PC-3 (cell line): ENCODE results near the gene CACNA2D2. TPM values are rescaled to one million over a fixed set of nuclear protein-coding genes. Genes with fewer than 3 reads are reported as not detected.

Experiments used
- ATAC-seq: fragments of 200-7000 bp; cut with Tn5 transposase; 2 replicates; pipeline ENCODE4 v1.9.1; 2020; ENCODE audit warnings: mild to moderate bottlenecking, moderate library complexity
- BruUV-seq: library from RNA; stranded (reverse); fragments of 400-500 nt; replicated peaks from 2 replicates; lab custom pipeline; 2021; lab: Mats Ljungman, UMichigan
- CTCF ChIA-PET: fragments of 300-600 bp; sonication (Branson Sonifier 250); formaldehyde crosslinking; loops from one replicate; lab custom pipeline; 2022; ENCODE audit warnings: antibody characterized with exemption; lab: Charles Lee
- POLR2A ChIA-PET: fragments of 300-600 bp; sonication (Branson Sonifier 250); formaldehyde crosslinking; loops from one replicate; lab custom pipeline; 2022; ENCODE audit warnings: antibody characterized with exemption; ENCODE audit not compliant: unreplicated experiment; lab: Charles Lee
- DNase-seq: peaks from one replicate; pipeline ENCODE4 v3.0.0-alpha.2; 2015
- H2AFZ ChIP-seq: fragments of 300-600 bp; sonication (generic); 2 replicates; pipeline ENCODE4 v1.6.0; 2016; ENCODE audit warnings: antibody characterized with exemption, low read length
- H3F3A ChIP-seq: fragments of 300-600 bp; sonication (generic); one replicate; pipeline ENCODE4 v1.6.0; 2017; ENCODE audit warnings: antibody characterized with exemption, low read length, control low read depth, mild to moderate bottlenecking; ENCODE audit not compliant: unreplicated experiment
- H3K27ac ChIP-seq: fragments of 300-600 bp; sonication (generic); 2 replicates; pipeline ENCODE4 v1.5.1; 2016; ENCODE audit warnings: mild to moderate bottlenecking, low read length
- H3K27me3 ChIP-seq: fragments of 300-600 bp; sonication (generic); 2 replicates; pipeline ENCODE4 v1.6.1; 2016; ENCODE audit warnings: low read length, mixed read lengths
- H3K36me3 ChIP-seq: fragments of 300-600 bp; sonication (generic); 2 replicates; pipeline ENCODE4 v1.6.1; 2016; ENCODE audit warnings: low read depth, mixed run types, low read length, mixed read lengths
- H3K4me1 ChIP-seq: fragments of 300-600 bp; sonication (generic); 2 replicates; pipeline ENCODE4 v1.5.1; 2016; ENCODE audit warnings: low read length; ENCODE audit not compliant: insufficient read depth
- H3K4me2 ChIP-seq: fragments of 300-600 bp; sonication (generic); 2 replicates; pipeline ENCODE4 v1.6.0; 2016; ENCODE audit warnings: low read length
- H3K4me3 ChIP-seq: fragments of 300-600 bp; sonication (generic); 2 replicates; pipeline ENCODE4 v1.5.1; 2016; ENCODE audit warnings: mild to moderate bottlenecking, low read length, mixed read lengths
- H3K79me2 ChIP-seq: fragments of 300-600 bp; sonication (generic); 2 replicates; pipeline ENCODE4 v1.6.1; 2017; ENCODE audit warnings: low read length, mixed read lengths
- H3K9ac ChIP-seq: fragments of 300-600 bp; sonication (generic); 2 replicates; pipeline ENCODE4 v1.6.0; 2016; ENCODE audit warnings: mild to moderate bottlenecking, low read length
- H3K9me2 ChIP-seq: fragments of 300-600 bp; sonication (generic); replicated peaks from 2 replicates; pipeline ENCODE4 v1.6.1; 2016; ENCODE audit warnings: mixed run types, low read length, mixed read lengths
- H3K9me3 ChIP-seq: fragments of 300-600 bp; sonication (generic); 2 replicates; pipeline ENCODE4 v1.6.1; 2016; ENCODE audit warnings: low read length, mixed read lengths
- H4K20me1 ChIP-seq: fragments of 300-600 bp; sonication (generic); 2 replicates; pipeline ENCODE4 v1.6.1; 2016; ENCODE audit warnings: low read length, mixed read lengths
- EZH2 ChIP-seq: fragments of 300-600 bp; sonication (generic); IDR thresholded peaks from one replicate; pipeline ENCODE4 v1.6.1; 2017; ENCODE audit warnings: antibody characterized with exemption, mild to moderate bottlenecking, low read length; ENCODE audit not compliant: unreplicated experiment
- EZH2phosphoT487 ChIP-seq: fragments of 300-600 bp; sonication (generic); IDR thresholded peaks from 2 replicates; pipeline ENCODE4 v1.6.1; 2018; ENCODE audit warnings: mild to moderate bottlenecking, antibody characterized with exemption, low read length, borderline replicate concordance
- intact Hi-C: fragments of 100-400 bp; cut with micrococcal nuclease; formaldehyde crosslinking; loops from 2 replicates; pipeline ENCODE4 v1.9.0; 2023
- total RNA-seq: library from RNA; depleted of rRNA; stranded (reverse); fragments of >200 nt; gene quantifications from 2 replicates; pipeline ENCODE4 v1.2.3, GENCODE V29; 2014
- TF ChIP-seq, protein P1 (sequence below): fragments of 300-600 bp; sonication (generic); conservative IDR thresholded peaks from 2 replicates; pipeline ENCODE4 v1.5.1; 2017; ENCODE audit warnings: antibody characterized with exemption, low read depth, mild to moderate bottlenecking, low read length

CACNA2D2 gene
- total RNA-seq, 1 experiment from 2014 or later = 0.44 TPM

- ChIA-PET POLR2A (interaction anchor here (0.9 kb wide), 1 partner anchor 14 kb away, joined by 3 read pairs; no protein-coding TSS in a partner anchor), CTCF (no interaction called here)
- Histone ChIP-seq H3K9ac (peak overlapping the region; percentile 77), H3K9me3 (no peaks in the 10 kb centered on the region), H3K4me1 (peaks cover 45% of the 10 kb centered on the region), H4K20me1 (peaks cover 12% of the 10 kb centered on the region), H3F3A (peaks cover 4% of the 10 kb centered on the region), H3K27ac (peak overlapping the region; percentile 70), H2AFZ (peak overlapping the region; percentile 90), H3K4me2 (peak overlapping the region; percentile 95), H3K4me3 (peak overlapping the region; percentile 84), H3K9me2 (no peaks in the 10 kb centered on the region), H3K36me3 (peaks cover 32% of the 10 kb centered on the region), H3K79me2 (peaks cover 65% of the 10 kb centered on the region), H3K27me3 (no peaks in the 10 kb centered on the region)
- no TSS peak for BruUV-seq
- TF ChIP-seq, protein P1, sequence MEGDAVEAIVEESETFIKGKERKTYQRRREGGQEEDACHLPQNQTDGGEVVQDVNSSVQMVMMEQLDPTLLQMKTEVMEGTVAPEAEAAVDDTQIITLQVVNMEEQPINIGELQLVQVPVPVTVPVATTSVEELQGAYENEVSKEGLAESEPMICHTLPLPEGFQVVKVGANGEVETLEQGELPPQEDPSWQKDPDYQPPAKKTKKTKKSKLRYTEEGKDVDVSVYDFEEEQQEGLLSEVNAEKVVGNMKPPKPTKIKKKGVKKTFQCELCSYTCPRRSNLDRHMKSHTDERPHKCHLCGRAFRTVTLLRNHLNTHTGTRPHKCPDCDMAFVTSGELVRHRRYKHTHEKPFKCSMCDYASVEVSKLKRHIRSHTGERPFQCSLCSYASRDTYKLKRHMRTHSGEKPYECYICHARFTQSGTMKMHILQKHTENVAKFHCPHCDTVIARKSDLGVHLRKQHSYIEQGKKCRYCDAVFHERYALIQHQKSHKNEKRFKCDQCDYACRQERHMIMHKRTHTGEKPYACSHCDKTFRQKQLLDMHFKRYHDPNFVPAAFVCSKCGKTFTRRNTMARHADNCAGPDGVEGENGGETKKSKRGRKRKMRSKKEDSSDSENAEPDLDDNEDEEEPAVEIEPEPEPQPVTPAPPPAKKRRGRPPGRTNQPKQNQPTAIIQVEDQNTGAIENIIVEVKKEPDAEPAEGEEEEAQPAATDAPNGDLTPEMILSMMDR = no peak
- TF ChIP-seq EZH2phosphoT487 = no peak
- TF ChIP-seq EZH2 = no peak
- DNase-seq (no peak), ATAC-seq (peak; percentile 0; the same call in 1 of the 2 replicates)
- intact Hi-C loops = loop anchor here (1.0 to 5.0 kb wide), 3 partner anchors 8 to 1036 kb away; partner anchors contain the start of genes CISH, MANF and TMEM115
Observed at GRCh38 chr3:50351323-50351697, 152.1 kb downstream of the CACNA2D2 start.

GRCh38 chr3:50350527-50351322 lies 152.7 kb downstream of the CACNA2D2 start, which contains the start of the genes CYB561D2 and NPRL2:
TSS of gene CYB561D2 (plus strand) at chr3:50350862. CDS start at chr3:50351434, 572 bp downstream.
TSS of gene NPRL2 (minus strand) at chr3:50350775. CDS start at chr3:50350652, 123 bp downstream.
- Histone ChIP-seq H3K4me2 (peak within 1 kb of the TSS; percentile 95), H3K4me1 (peaks cover 43% of the 10 kb centered on the region), H3F3A (peaks cover 4% of the 10 kb centered on the region), H3K27me3 (no peaks in the 10 kb centered on the region), H4K20me1 (peaks cover 6% of the 10 kb centered on the region; the same call in 1 of the 2 replicates), H3K4me3 (peak within 1 kb of the TSS; percentile 84), H3K9me2 (no peaks in the 10 kb centered on the region), H2AFZ (peak within 1 kb of the TSS; percentile 90), H3K9ac (peak within 1 kb of the TSS; percentile 77), H3K79me2 (peaks cover 59% of the 10 kb centered on the region), H3K27ac (peak within 1 kb of the TSS; percentile 70), H3K36me3 (peaks cover 27% of the 10 kb centered on the region; the same call in 1 of the 2 replicates), H3K9me3 (no peaks in the 10 kb centered on the region)
- TSS peak; percentile 51 for BruUV-seq
- intact Hi-C loops = loop anchor here (1.0 to 5.0 kb wide), 3 partner anchors 9 to 1037 kb away; partner anchors contain the start of genes CISH, MANF and TMEM115
- DNase-seq (peak; percentile 97), ATAC-seq (peak; percentile 88)
- POLR2A ChIA-PET = interaction anchor here (0.5 to 1.2 kb wide), 5 partner anchors 14 to 1149 kb away, joined by 3 to 12 read pairs (median 4); partner anchors contain the start of genes DCAF1 and MAPKAPK3
- CTCF ChIA-PET = interaction anchor here (0.5 to 0.6 kb wide), 2 partner anchors 12 to 13 kb away, joined by 4 to 5 read pairs; no protein-coding TSS in a partner anchor
- no peak for TF ChIP-seq EZH2
- TF ChIP-seq, protein P1 = no peak
- TF ChIP-seq EZH2phosphoT487 = no peak
